HepG2 (cell line): ENCODE results near the gene FGFBP1. TPM values are rescaled to one million over a fixed set of nuclear protein-coding genes. Genes with fewer than 3 reads are reported as not detected.

Experiments
- ATAC-seq: fragments of 200-7000 bp; cut with Tn5 transposase; 3 replicates; pipeline ENCODE4 v1.9.1; 2020; ENCODE audit warnings: mild to moderate bottlenecking, moderate library complexity
- BruUV-seq: library from RNA; stranded (reverse); fragments of 400-500 nt; replicated peaks from 2 replicates; lab custom pipeline; 2021; lab: Mats Ljungman, UMichigan
- CTCF ChIA-PET: fragments of 300-600 bp; formaldehyde crosslinking; extraction: SDS; loops from one replicate; lab custom pipeline; 2021; ENCODE audit warnings: low total read pairs, inconsistent platforms, low intra/inter-chr PET ratio; lab: Yijun Ruan, JAX
- POLR2A ChIA-PET: fragments of 350-600 bp; sonication (Branson Sonifier 250); formaldehyde crosslinking; loops from one replicate; lab custom pipeline; 2020; ENCODE audit warnings: antibody characterized with exemption, inconsistent platforms; lab: Yijun Ruan, JAX
- DNase-seq: peaks from one replicate; pipeline ENCODE4 v3.0.0-alpha.2; 2015; ENCODE audit warnings: low spot score
- FAIRE-seq: peaks from 3 replicates; lab custom pipeline; 2011; peaks lifted over from hg19 to GRCh38; lab: Jason Lieb, UNC
- H2AFZ ChIP-seq: one replicate; pipeline ENCODE4 v1.6.1; 2011; ENCODE audit warnings: low read length, inconsistent platforms
- H3K27ac ChIP-seq: fragments of 300-600 bp; 3 replicates; pipeline ENCODE4 v1.8.0; 2011; ENCODE audit warnings: mixed run types, mild to moderate bottlenecking, mixed read lengths, low read length, inconsistent platforms; ENCODE audit not compliant: insufficient read depth; ENCODE audit errors: extremely low read length
- H3K27me3 ChIP-seq, 2 experiments: fragments of 200-600 bp in 1 of 2; 2 replicates in 1 of 2; 3 replicates in 1 of 2; pipeline versions ENCODE4 v1.6.0 to v1.8.0; 2011; ENCODE audit warnings: low read length in 2 of 2, mild to moderate bottlenecking in 2 of 2, moderate library complexity in 2 of 2, inconsistent platforms in 1 of 2; ENCODE audit not compliant: insufficient read depth in 2 of 2, control insufficient read depth in 1 of 2
- H3K36me3 ChIP-seq, 2 experiments: fragments of 200-600 bp in 1 of 2; replicated peaks in 1 of 2; 2 replicates in 1 of 2; 3 replicates in 1 of 2; pipeline versions ENCODE4 v1.5.1 to v1.8.0; 2011; ENCODE audit warnings: low read length in 2 of 2, inconsistent platforms in 1 of 2; ENCODE audit not compliant: insufficient read depth in 2 of 2, control insufficient read depth in 1 of 2
- H3K4me1 ChIP-seq: 2 replicates; pipeline ENCODE4 v1.5.1; 2012; ENCODE audit warnings: low read length, inconsistent platforms; ENCODE audit not compliant: insufficient read depth
- H3K4me2 ChIP-seq: 2 replicates; pipeline ENCODE4 v1.6.0; 2011; ENCODE audit warnings: low read depth, low read length, inconsistent platforms
- H3K4me3 ChIP-seq, 3 experiments: fragments of 200-600 bp in 1 of 3; sonication (generic), shearing (Covaris generic) in 1 of 3; replicated peaks in 1 of 3; 2 replicates each; pipeline ENCODE4 v1.5.1; 2011 to 2016; ENCODE audit warnings: low read length in 3 of 3, inconsistent platforms in 2 of 3, low read depth in 2 of 3, mild to moderate bottlenecking in 2 of 3, control low read depth in 1 of 3, mixed read lengths in 1 of 3; ENCODE audit not compliant: insufficient read depth in 1 of 3
- H3K79me2 ChIP-seq: one replicate; pipeline ENCODE4 v1.6.1; 2011; ENCODE audit warnings: low read length, inconsistent platforms; ENCODE audit not compliant: insufficient read depth
- H3K9ac ChIP-seq: 2 replicates; pipeline ENCODE4 v1.6.0; 2011; ENCODE audit warnings: mild to moderate bottlenecking, low read depth, low read length, inconsistent platforms; ENCODE audit not compliant: insufficient read depth
- H3K9me3 ChIP-seq: 2 replicates; pipeline ENCODE4 v1.5.1; 2012; ENCODE audit warnings: mild to moderate bottlenecking, low read length
- H4K20me1 ChIP-seq: 2 replicates; pipeline ENCODE4 v1.6.0; 2011; ENCODE audit warnings: inconsistent platforms, mild to moderate bottlenecking, low read length, moderate library complexity; ENCODE audit not compliant: insufficient read depth
- BORCS8-MEF2B ChIP-seq: sonication (generic); formaldehyde crosslinking; IDR thresholded peaks from 2 replicates; pipeline ENCODE4 v1.8.0; 2022; ENCODE audit warnings: mild to moderate bottlenecking, missing genetic modification reagents
- CTCF ChIP-seq: sonication (generic); formaldehyde crosslinking; IDR thresholded peaks from 2 replicates; pipeline ENCODE4 v1.5.0; 2020; ENCODE audit warnings: mild to moderate bottlenecking, missing genetic modification reagents, moderate library complexity
- DZIP1 ChIP-seq: sonication (generic); formaldehyde crosslinking; IDR thresholded peaks from 2 replicates; pipeline ENCODE4 v1.5.0; 2020; ENCODE audit warnings: mild to moderate bottlenecking, missing genetic modification reagents
- HOMEZ ChIP-seq: IDR thresholded peaks from 2 replicates; pipeline ENCODE4 v1.6.1; 2016; ENCODE audit warnings: low read depth
- HOXA3 ChIP-seq: sonication (generic); formaldehyde crosslinking; IDR thresholded peaks from 2 replicates; pipeline ENCODE4 v1.5.0; 2020; ENCODE audit warnings: missing genetic modification reagents
- MAZ ChIP-seq, 2 experiments: sonication (generic) in 1 of 2; formaldehyde crosslinking in 1 of 2; IDR thresholded peaks; 2 replicates each; pipeline versions ENCODE4 v1.5.0 to v1.6.1; 2012 to 2020; ENCODE audit warnings: low read depth in 2 of 2, mild to moderate bottlenecking in 2 of 2, borderline replicate concordance in 1 of 2, improper control_type of control experiment in 1 of 2, low read length in 1 of 2, missing genetic modification reagents in 1 of 2, moderate library complexity in 1 of 2
- MBD4 ChIP-seq: IDR thresholded peaks from 2 replicates; pipeline ENCODE4 v1.6.1; 2012; ENCODE audit warnings: low read length, inconsistent platforms, borderline replicate concordance
- NBN ChIP-seq: fragments of 450-650 bp; conservative IDR thresholded peaks from 2 replicates; pipeline ENCODE4 v1.6.1; 2017
- NFKBIZ ChIP-seq: IDR thresholded peaks from 2 replicates; pipeline ENCODE4 v1.6.1; 2018; ENCODE audit warnings: missing genetic modification reagents, missing compliant biosample characterization
- RAD21 ChIP-seq: fragments of 450-650 bp; formaldehyde crosslinking; IDR thresholded peaks from 2 replicates; pipeline ENCODE4 v1.5.0; 2020; ENCODE audit warnings: mild to moderate bottlenecking
- SMC3 ChIP-seq: IDR thresholded peaks from 2 replicates; pipeline ENCODE4 v1.6.1; 2011; ENCODE audit warnings: low read length, improper control_type of control experiment
- STAG1 ChIP-seq: sonication (generic); formaldehyde crosslinking; IDR thresholded peaks from 2 replicates; pipeline ENCODE4 v1.4.0; 2020; ENCODE audit warnings: missing genetic modification reagents
- ZMYM4 ChIP-seq: sonication (generic); formaldehyde crosslinking; IDR thresholded peaks from 2 replicates; pipeline ENCODE4 v1.8.1; 2023; ENCODE audit warnings: mild to moderate bottlenecking, missing genetic modification reagents
- ZNF225 ChIP-seq: sonication (generic); formaldehyde crosslinking; IDR thresholded peaks from 2 replicates; pipeline ENCODE4 v1.4.0; 2020; ENCODE audit warnings: mild to moderate bottlenecking, missing genetic modification reagents
- ZNF331 ChIP-seq: sonication (generic); formaldehyde crosslinking; IDR thresholded peaks from 2 replicates; pipeline ENCODE4 v1.4.0; 2020; ENCODE audit warnings: missing genetic modification reagents
- WGBS: methylation state at CpG from one replicate; pipeline ENCODE4 v1.1.6; 2017; ENCODE audit warnings: low lambda C conversion rate; 5-methylcytosine and 5-hydroxymethylcytosine counted together
- in situ Hi-C: cut with HindIII; loops from 2 replicates; pipeline ENCODE4 v1.10.0; 2017; ENCODE audit warnings: low pct_unique_long_range_greater_than_20kb; ENCODE audit not compliant: extremely low pct_ligation_motif_present
- intact Hi-C: fragments of 100-400 bp; cut with micrococcal nuclease; formaldehyde crosslinking; loops from one replicate; pipeline ENCODE4 v1.10.0; 2022; ENCODE audit not compliant: unreplicated experiment
- polyA plus RNA-seq, 8 experiments: library from polyadenylated mRNA; depleted of rRNA in 3 of 8; stranded (reverse) in 7 of 8; unstranded in 1 of 8; fragments of >200 nt; fragmentation: Illumina TruSeq in 4 of 8; extraction: Trizol in 4 of 8; gene quantifications; 2 replicates each; pipeline versions ENCODE4 v1.2.1 to v1.2.3, GENCODE V29; 2011 to 2016; ENCODE audit warnings: low read depth in 4 of 8, missing spikeins in 1 of 8, mixed read lengths in 1 of 8; ENCODE audit not compliant: insufficient read depth in 1 of 8
- total RNA-seq, 5 experiments: library from RNA; depleted of rRNA; stranded (reverse); fragments of >200 nt; fragmentation: Illumina TruSeq; extraction: Trizol; gene quantifications; 2 replicates each; pipeline ENCODE4 v1.2.3, GENCODE V29; 2016; ENCODE audit warnings: low read depth in 1 of 5

FGFBP1 gene
- total and polyA plus RNA-seq, 2 of the 13 experiments (the other 11 are each of a cell fraction or from before 2014, with no cell fraction given): not detected

GRCh38 chr4:15963001-15963451 is 24.5 kb upstream of the FGFBP1 start, which contains the start of gene FGFBP2:
FGFBP2 (minus strand) TSS chr4:15963175; CDS start chr4:15963129, 46 bp downstream.
- BruUV-seq: no TSS peak
- in situ Hi-C loops: loop anchor here (5.0 kb wide), 2 partner anchors 39 to 486 kb away; no protein-coding TSS in a partner anchor
- peak; percentile 33 for DNase-seq

More at GRCh38 chr4:15963001-15963451, 24.5 kb upstream of the FGFBP1 start, which contains the start of gene FGFBP2:
- CTCF ChIA-PET: interaction anchor here (1.1 to 1.8 kb wide), 2 partner anchors 39 to 301 kb away, joined by 3 to 8 read pairs; no protein-coding TSS in a partner anchor
- Histone ChIP-seq H3K36me3 (no peaks in the 10 kb centered on the region), H3K4me2 (peak within 1 kb of the TSS; percentile 46), H3K9me3 (no peaks in the 10 kb centered on the region), H4K20me1 (no peaks in the 10 kb centered on the region), H3K27me3 (peaks cover 0 to 18% of the 10 kb centered on the region in 2 experiments; a peak in 2 of 5 replicates), H3K4me1 (peaks cover 6% of the 10 kb centered on the region; the same call in 1 of the 2 replicates), H3K79me2 (no peaks in the 10 kb centered on the region), H3K9ac (no peak within 1 kb of the TSS), H3K27ac (no peak within 1 kb of the TSS), H3K4me3 (peak within 1 kb of the TSS in 1 of 3 experiments; percentile 13; a peak in 1 of 6 replicates), H2AFZ (peak within 1 kb of the TSS; percentile 10)
- intact Hi-C loops: loop anchor here (1.0 kb wide), 1 partner anchor 38 kb away; no protein-coding TSS in a partner anchor
- FAIRE-seq (no peak), ATAC-seq (peak; percentile 95)
- TF ChIP-seq ZNF331 (CRISPR knock-in tag) (peak; percentile 20; the same call in 1 of the 2 replicates), HOMEZ (CRISPR knock-in tag) (no peak), DZIP1 (CRISPR knock-in tag) (0 out of 2 replicates have a peak, but pooled peaks have one; percentile 39), SMC3 (peak; percentile 33; the same call in 1 of the 2 replicates), CTCF (CRISPR knock-in tag) (peak; percentile 74), MAZ (IDR thresholded peaks at IDR 0.05; ENCODE audit: borderline replicate concordance, low read depth, low read length) (no peak), MAZ (CRISPR knock-in tag; IDR thresholded peaks at IDR 0.05; ENCODE audit: low read depth) (no peak), ZNF225 (CRISPR knock-in tag) (no peak), NBN (no peak), NFKBIZ (no peak), MBD4 (no peak), STAG1 (CRISPR knock-in tag) (peak; percentile 76), HOXA3 (CRISPR knock-in tag) (0 out of 2 replicates have a peak, but pooled peaks have one; percentile 7), BORCS8-MEF2B (CRISPR knock-in tag) (0 out of 2 replicates have a peak, but pooled peaks have one; percentile 33), ZMYM4 (CRISPR knock-in tag) (0 out of 2 replicates have a peak, but pooled peaks have one; percentile 25), RAD21 (CRISPR knock-in tag) (peak; percentile 37; the same call in 1 of the 2 replicates)
- POLR2A ChIA-PET: no interaction called here
- WGBS: 27% methylated on average over 3 of the region's 9 CpGs
